K562 (cell line): ENCODE measurements around the gene RMND5B. TPM values are rescaled to one million over a fixed set of nuclear protein-coding genes. Genes with fewer than 3 reads are reported as not detected.

Experiments
- CREM ChIP-seq: IDR thresholded peaks from 2 replicates; pipeline ENCODE4 v1.6.1; 2014; ENCODE audit warnings: antibody characterized with exemption, low read depth
- HMGXB4 ChIP-seq: sonication (generic); formaldehyde crosslinking; IDR thresholded peaks from 2 replicates; pipeline ENCODE4 v1.8.1; 2023; ENCODE audit warnings: mild to moderate bottlenecking, missing genetic modification reagents
- HNRNPLL ChIP-seq: fragments of 200-400 bp; formaldehyde crosslinking; IDR thresholded peaks from 2 replicates; pipeline ENCODE4 v1.6.1; 2017; ENCODE audit warnings: low read length, low read depth, mild to moderate bottlenecking; ENCODE audit not compliant: poor library complexity, severe bottlenecking
- MEF2D ChIP-seq: conservative IDR thresholded peaks from 2 replicates; pipeline ENCODE4 v1.6.1; 2016; ENCODE audit warnings: low read depth, missing genetic modification characterization, missing compliant biosample characterization
- MGA ChIP-seq: fragments of 450-650 bp; IDR thresholded peaks from 2 replicates; pipeline ENCODE4 v1.6.1; 2016; ENCODE audit warnings: mild to moderate bottlenecking, moderate library complexity
- POLR3A ChIP-seq: IDR thresholded peaks from 2 replicates; pipeline ENCODE4 v1.6.1; 2011; ENCODE audit warnings: borderline replicate concordance, mild to moderate bottlenecking, moderate library complexity; ENCODE audit not compliant: insufficient read length, insufficient read depth; ENCODE audit errors: extremely low read depth
- SNIP1 ChIP-seq: fragments of 450-650 bp; IDR thresholded peaks from 2 replicates; pipeline ENCODE4 v1.7.1; 2017; ENCODE audit warnings: low read depth, mild to moderate bottlenecking
- ZFX ChIP-seq: sonication (generic); formaldehyde crosslinking; IDR thresholded peaks from 2 replicates; pipeline ENCODE4 v1.8.0; 2022; ENCODE audit warnings: mild to moderate bottlenecking, missing genetic modification reagents, moderate library complexity
- ZNF143 ChIP-seq: sonication (generic); formaldehyde crosslinking; IDR thresholded peaks from 2 replicates; pipeline ENCODE4 v1.9.0; 2022; ENCODE audit warnings: mild to moderate bottlenecking, missing genetic modification reagents
- polyA plus RNA-seq, 8 experiments: library from polyadenylated mRNA; depleted of rRNA in 4 of 8; stranded (reverse) in 5 of 8; unstranded in 3 of 8; fragments of >200 nt; fragmentation: Nextera tagmentation in 2 of 8; fragmentation: Illumina TruSeq in 1 of 8; extraction: Ambion mirVana in 2 of 8; extraction: Trizol in 1 of 8; gene quantifications; 2 replicates each; pipeline versions ENCODE4 v1.2.1 to v1.2.3, GENCODE V29; 2011 to 2014; ENCODE audit warnings: inconsistent platforms in 1 of 8, missing spikeins in 1 of 8
- total RNA-seq, 7 experiments: library from RNA; depleted of rRNA in 6 of 7; stranded (reverse); fragments of >200 nt in 6 of 7; fragmentation: Illumina TruSeq in 2 of 7; extraction: Trizol in 2 of 7; gene quantifications; 2 replicates each; pipeline versions ENCODE4 v1.2.1 to v1.2.3, GENCODE V29; 2011 to 2021; ENCODE audit warnings: low replicate concordance in 1 of 7

RMND5B gene
- total and polyA plus RNA-seq, 9 of the 15 experiments (the other 6 are each of a cell fraction or from before 2014, with no cell fraction given), result 2.6 to 57.0 (median 28.3) TPM

- TF ChIP-seq ZNF143 (peak; percentile 57; the same call in 1 of the 2 replicates), HMGXB4 (CRISPR knock-in tag) (no peak), CREM (peak; percentile 49; the same call in 1 of the 2 replicates), SNIP1 (no peak), MEF2D (no peak), MGA (peak; percentile 93), ZFX (CRISPR knock-in tag) (no peak), POLR3A (no peak), HNRNPLL (peak; percentile 80)
Measured at GRCh38 chr5:178120607-178121357, 10.0 kb upstream of the RMND5B start (continued).
